ENCODE results near the gene PIP5K1C. TPM values are rescaled to one million over a fixed set of nuclear protein-coding genes. Genes with fewer than 3 reads are reported as not detected.

The PIP5K1C gene
- total and polyA plus RNA-seq, 10 donors, result 6.2 to 41.9 (median 33.9) TPM

DNA sequence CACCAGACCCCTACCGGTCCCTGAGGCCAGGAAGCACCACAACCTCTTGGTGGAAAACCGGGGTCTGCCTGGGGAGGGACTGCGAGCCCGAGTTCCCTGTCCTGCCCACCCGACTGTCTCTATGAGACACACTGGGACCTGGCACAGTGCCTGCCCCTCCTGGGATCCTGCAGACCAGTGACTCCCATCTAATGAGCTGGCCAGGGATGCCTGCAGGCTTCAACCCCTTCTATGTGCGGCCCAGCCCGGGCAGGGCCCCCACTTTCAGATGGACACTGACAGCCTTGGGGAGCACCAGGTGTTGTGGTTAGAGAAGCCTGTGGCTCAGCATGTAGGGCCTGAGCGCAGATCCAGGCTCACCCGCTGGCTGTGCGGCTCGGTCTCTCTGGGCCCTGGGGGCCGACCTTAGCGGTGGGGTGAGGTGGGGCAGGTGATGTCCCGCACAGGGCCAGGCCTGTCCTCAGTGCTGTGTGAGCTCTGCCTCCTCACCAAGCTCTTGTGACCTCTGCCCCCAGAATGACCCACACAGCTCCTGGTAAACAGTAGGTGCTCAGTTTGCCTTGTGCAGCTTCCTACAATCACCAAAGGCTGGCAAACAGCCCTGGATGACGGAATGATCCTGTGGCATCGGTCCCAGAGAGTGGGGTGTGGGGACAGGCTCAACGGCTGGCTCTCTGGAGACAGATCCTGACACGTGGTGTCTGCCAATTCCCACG is 55.8 kb downstream of the PIP5K1C start:
- peaks cover 0 to 94% (median 64%) of the 10 kb centered on the region in 6 donors for H3K36me3 ChIP-seq
- no peaks in the 10 kb centered on the region for H3K9me3 ChIP-seq
- intact Hi-C loops (cut with DNase I; ENCODE audit: low total_unique reads), result no loop called here
- no peak for DNase-seq
- WGBS, 5 donors, result 72 to 90% (median 89%) methylated on average over 7 to 19 of the region's 19 CpGs
- H3K27ac ChIP-seq, result no peak overlapping the region
- no peaks in the 10 kb centered on the region for H3K27me3 ChIP-seq (replicated peaks in 1 of 7)
- TF ChIP-seq POLR2AphosphoS5 (IDR thresholded peaks at IDR 0.05) (peak in 1 of 3 donors; percentile 28), POLR2A (IDR thresholded peaks at IDR 0.05) (no peak)
- no peak overlapping the region for H3K4me3 ChIP-seq
- H3K4me1 ChIP-seq, result no peaks in the 10 kb centered on the region

DNA sequence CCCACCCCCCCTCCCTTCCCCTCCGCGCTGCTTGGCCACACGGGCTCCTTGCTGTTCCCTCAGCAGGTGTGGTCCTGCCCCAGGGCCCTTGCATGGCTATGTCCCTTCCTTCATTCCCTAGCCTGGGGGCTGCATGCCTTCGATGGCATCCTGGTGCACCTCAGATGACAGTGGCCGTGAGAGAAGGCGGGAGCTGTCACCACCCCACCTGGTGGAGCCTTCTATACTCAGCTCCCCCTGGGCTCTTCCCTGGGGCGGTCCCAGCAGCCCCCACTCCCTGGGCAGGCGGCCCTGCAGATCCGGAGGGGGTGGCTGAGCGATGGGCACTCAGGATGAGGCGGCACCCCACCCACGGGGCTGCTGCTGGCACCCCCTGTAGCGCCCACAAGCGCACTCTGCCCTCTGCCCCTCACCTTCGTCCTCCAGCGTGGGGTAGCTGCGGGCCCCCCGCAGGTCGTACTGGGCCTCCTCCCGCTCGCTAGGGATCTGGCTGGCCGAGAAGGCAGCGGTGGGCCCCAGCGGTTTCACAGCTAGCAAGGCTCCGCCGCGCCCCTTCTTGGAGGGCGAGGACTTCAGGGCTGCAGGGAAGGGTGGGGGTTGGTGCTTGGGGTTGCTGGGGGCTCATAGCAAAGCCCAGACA is 56.5 kb downstream of the PIP5K1C start:
- WGBS, 5 donors, result 84 to 96% (median 94%) methylated on average over 4 to 28 of the region's 28 CpGs
- Histone ChIP-seq H3K4me3 (no peak overlapping the region), H3K27ac (no peak overlapping the region), H3K4me1 (no peaks in the 10 kb centered on the region), H3K27me3 (replicated peaks in 1 of 7) (no peaks in the 10 kb centered on the region), H3K36me3 (peaks cover 0 to 100% (median 71%) of the 10 kb centered on the region in 6 donors), H3K9me3 (no peaks in the 10 kb centered on the region)
- intact Hi-C loops (cut with DNase I; ENCODE audit: low total_unique reads), result no loop called here
- no peak for DNase-seq
- TF ChIP-seq, protein P1, sequence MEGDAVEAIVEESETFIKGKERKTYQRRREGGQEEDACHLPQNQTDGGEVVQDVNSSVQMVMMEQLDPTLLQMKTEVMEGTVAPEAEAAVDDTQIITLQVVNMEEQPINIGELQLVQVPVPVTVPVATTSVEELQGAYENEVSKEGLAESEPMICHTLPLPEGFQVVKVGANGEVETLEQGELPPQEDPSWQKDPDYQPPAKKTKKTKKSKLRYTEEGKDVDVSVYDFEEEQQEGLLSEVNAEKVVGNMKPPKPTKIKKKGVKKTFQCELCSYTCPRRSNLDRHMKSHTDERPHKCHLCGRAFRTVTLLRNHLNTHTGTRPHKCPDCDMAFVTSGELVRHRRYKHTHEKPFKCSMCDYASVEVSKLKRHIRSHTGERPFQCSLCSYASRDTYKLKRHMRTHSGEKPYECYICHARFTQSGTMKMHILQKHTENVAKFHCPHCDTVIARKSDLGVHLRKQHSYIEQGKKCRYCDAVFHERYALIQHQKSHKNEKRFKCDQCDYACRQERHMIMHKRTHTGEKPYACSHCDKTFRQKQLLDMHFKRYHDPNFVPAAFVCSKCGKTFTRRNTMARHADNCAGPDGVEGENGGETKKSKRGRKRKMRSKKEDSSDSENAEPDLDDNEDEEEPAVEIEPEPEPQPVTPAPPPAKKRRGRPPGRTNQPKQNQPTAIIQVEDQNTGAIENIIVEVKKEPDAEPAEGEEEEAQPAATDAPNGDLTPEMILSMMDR (IDR thresholded peaks at IDR 0.05 in 8 of 11, conservative IDR thresholded peaks at IDR 0.05 in 3 of 11), result no peak
- TF ChIP-seq POLR2A (IDR thresholded peaks at IDR 0.05) (no peak), POLR2AphosphoS5 (IDR thresholded peaks at IDR 0.05) (no peak)

DNA sequence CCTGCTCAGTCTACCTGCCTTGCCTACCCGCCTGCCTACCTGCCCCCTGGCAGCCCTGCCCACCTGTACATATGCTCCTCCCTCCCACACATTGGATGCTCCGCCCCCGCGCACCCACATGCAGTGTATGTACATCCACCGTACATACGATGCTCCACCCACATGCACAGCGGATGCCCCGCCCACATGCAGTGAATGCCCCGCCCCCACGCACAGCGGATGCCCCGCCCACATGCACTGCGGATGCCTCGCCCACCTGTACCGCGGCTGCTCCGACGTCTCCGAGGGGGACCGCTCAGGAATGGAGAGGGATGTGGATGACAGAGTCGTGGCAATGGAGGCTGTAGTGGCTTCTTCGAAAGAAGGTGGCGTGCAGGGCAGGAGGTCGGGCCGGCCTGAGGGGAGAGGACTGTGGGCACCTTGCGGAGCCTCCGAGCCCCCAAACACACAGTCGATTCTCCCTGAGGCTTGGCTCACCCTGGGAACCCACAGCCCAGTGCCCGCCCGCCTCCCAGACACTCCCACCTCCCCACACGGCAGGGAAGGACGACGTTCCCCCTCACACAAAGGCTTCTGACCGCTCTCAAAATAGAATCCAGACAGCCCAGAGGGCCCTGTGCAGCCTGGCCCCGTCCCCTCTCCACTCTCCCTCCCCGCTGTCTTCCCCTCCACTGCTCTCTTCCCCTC is 57.1 kb downstream of the PIP5K1C start:
- no peak overlapping the region for H3K4me3 ChIP-seq
- no peaks in the 10 kb centered on the region for H3K4me1 ChIP-seq
- TF ChIP-seq, protein P1 (IDR thresholded peaks at IDR 0.05 in 8 of 11, conservative IDR thresholded peaks at IDR 0.05 in 3 of 11), result no peak
- peak; percentile 7 to 40 (median 20) for TF ChIP-seq POLR2AphosphoS5 (IDR thresholded peaks at IDR 0.05)
- H3K36me3 ChIP-seq, result peaks cover 0 to 100% (median 72%) of the 10 kb centered on the region in 6 donors
- intact Hi-C loops (cut with DNase I; ENCODE audit: low total_unique reads), result no loop called here
- WGBS, 5 donors, result 91 to 96% (median 91%) methylated on average over 33 to 36 of the region's 36 CpGs
- no peak overlapping the region for H3K27ac ChIP-seq
- H3K27me3 ChIP-seq (replicated peaks in 1 of 7), result no peaks in the 10 kb centered on the region
- DNase-seq, result no peak
- no peaks in the 10 kb centered on the region for H3K9me3 ChIP-seq

DNA sequence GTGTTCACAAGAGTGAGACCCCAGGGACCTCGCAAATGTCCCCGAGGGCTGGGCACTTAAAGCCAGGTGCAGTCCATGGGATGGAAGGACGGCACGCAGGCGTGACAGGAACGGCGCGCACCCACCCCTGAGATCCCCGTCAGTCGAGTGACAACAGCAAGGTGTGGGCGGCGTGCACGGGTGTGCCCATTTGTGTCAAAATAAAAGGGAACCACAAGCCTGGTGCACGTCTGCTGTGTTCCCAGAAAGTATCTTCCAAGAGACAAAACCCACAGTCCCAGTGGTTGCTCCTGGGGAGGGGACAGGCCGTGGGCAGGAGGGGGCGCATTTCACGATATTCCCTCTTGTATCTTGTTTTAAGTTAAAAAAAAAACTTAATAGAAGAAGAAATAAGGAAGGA is 58.0 kb downstream of the PIP5K1C start:
- Histone ChIP-seq H3K27me3 (replicated peaks in 1 of 7) (no peaks in the 10 kb centered on the region), H3K27ac (no peak overlapping the region), H3K4me1 (no peaks in the 10 kb centered on the region), H3K9me3 (no peaks in the 10 kb centered on the region), H3K36me3 (peaks cover 0 to 100% (median 76%) of the 10 kb centered on the region in 6 donors), H3K4me3 (no peak overlapping the region)
- TF ChIP-seq POLR2AphosphoS5 (IDR thresholded peaks at IDR 0.05) (no peak), POLR2A (IDR thresholded peaks at IDR 0.05) (no peak)
- TF ChIP-seq, protein P1 (IDR thresholded peaks at IDR 0.05 in 8 of 11, conservative IDR thresholded peaks at IDR 0.05 in 3 of 11), result no peak
- 91 to 94% (median 93%) methylated on average over 17 of the region's 17 CpGs for WGBS, 5 donors
- intact Hi-C loops (cut with DNase I; ENCODE audit: low total_unique reads), result no loop called here
- DNase-seq, result no peak
